Choroid plexus epithelial cell (primary cell): ENCODE results near the gene ZMYM2.

Source experiments
- DNase-seq: peaks from one replicate; pipeline ENCODE4 v3.0.0-alpha.2; 2010; ENCODE audit warnings: low read depth
- H3K4me3 ChIP-seq: 2 replicates; pipeline ENCODE4 v1.5.1; 2011; ENCODE audit warnings: low read depth, mild to moderate bottlenecking, control low read depth, low read length, moderate library complexity
- TF ChIP-seq, protein P1 (sequence below): conservative IDR thresholded peaks from 2 replicates; pipeline ENCODE4 v1.5.1; 2011; ENCODE audit warnings: low read depth, mild to moderate bottlenecking, control low read depth, inconsistent platforms, low read length, moderate library complexity

The ZMYM2 gene

DNA sequence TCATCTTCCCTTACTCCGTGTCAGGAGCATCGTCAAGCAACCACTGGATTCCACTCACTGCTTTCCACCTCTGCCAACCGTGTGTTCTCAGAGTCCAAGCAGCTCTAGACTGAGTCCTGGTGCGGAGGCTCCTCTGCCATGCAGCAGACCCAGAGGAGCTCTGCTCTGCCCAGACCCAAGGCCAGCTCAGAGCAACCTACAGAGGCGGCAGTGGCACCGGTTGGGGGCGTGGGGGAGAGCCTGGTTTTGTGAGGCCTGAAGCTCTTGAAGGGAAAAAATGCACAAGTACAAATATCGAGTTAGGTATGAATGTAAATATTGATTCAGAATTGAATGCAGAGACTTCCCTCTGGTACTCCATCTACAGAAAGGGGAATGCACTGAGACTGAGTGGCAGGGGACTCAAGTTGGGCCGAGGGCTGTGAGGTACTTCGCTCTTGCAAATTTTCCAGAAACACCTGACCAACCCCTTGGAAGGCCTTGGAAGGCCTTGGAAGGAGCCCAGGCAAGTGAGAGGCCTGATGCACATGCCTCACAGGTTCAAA, 155.6 kb downstream of the ZMYM2 start:
- TF ChIP-seq, protein P1, sequence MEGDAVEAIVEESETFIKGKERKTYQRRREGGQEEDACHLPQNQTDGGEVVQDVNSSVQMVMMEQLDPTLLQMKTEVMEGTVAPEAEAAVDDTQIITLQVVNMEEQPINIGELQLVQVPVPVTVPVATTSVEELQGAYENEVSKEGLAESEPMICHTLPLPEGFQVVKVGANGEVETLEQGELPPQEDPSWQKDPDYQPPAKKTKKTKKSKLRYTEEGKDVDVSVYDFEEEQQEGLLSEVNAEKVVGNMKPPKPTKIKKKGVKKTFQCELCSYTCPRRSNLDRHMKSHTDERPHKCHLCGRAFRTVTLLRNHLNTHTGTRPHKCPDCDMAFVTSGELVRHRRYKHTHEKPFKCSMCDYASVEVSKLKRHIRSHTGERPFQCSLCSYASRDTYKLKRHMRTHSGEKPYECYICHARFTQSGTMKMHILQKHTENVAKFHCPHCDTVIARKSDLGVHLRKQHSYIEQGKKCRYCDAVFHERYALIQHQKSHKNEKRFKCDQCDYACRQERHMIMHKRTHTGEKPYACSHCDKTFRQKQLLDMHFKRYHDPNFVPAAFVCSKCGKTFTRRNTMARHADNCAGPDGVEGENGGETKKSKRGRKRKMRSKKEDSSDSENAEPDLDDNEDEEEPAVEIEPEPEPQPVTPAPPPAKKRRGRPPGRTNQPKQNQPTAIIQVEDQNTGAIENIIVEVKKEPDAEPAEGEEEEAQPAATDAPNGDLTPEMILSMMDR, result no peak
- H3K4me3 ChIP-seq, result no peak overlapping the region
- no peak for DNase-seq

DNA sequence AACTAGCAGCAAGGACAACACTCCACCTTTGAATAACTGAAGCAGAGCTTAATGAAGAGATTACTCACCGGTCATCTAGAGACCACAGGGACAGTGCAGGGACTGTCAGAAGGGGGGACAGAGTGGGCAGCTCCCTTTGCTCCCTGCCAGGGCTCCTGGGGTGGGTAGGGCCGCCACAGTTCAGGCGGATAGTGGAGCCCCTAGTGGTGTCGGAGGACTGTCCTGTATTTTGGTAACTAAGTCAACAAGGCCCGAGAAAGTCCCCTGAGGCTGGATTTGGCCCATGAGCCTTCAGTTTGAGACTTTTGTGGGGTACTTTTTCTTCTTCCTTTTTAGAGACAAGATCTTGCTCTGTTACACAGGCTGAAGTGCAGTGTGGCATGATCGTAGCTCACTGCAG, 157.7 kb downstream of the ZMYM2 start:
- H3K4me3 ChIP-seq, result no peak overlapping the region
- TF ChIP-seq, protein P1, result no peak
- no peak for DNase-seq

DNA sequence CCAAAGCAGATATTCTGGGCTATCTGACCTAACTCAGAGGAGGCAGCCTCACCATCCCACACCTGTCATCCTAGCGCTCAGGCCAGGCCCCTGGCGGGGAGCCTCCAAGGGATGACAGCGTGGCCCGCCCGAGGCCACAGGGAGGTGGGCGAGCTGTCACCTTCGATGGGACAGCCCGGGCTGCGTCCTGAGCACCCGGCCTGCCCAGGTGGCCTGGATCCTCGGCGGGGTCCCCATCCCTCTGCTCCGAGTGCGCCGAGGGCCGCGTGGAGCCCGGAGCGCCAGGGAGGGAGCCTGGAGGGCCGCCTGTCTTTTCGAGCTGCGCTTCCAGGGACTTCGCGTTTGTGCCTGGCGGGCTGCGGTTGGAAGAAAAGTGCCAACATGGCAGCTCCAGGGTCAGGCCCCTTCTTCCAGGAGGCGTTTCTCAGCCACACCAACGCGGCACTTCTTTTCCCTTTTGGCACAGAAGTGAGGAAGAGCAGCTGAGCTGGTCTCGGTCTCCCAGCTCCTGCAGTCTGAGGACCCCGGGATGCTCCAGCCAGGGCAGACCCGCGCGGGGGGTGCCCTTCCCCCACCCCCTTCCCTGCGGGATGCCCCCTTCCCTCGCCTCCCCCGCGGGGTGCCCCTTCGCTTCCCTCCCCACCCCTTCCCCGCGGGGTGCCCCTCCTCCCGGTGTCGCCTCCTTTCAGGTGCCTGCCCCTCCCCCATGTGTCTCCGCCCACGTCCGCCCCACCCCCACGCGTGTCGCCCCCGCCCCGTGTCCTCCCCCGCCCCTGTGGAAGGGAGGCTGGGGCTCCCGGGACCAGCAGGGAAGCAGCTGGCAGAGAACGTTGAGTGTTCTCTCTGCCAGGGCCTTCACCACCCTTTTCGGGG, 160.0 kb downstream of the ZMYM2 start:
- peak overlapping the region; percentile 64 for H3K4me3 ChIP-seq
- DNase-seq, result peak; percentile 35
- TF ChIP-seq, protein P1, result no peak

DNA sequence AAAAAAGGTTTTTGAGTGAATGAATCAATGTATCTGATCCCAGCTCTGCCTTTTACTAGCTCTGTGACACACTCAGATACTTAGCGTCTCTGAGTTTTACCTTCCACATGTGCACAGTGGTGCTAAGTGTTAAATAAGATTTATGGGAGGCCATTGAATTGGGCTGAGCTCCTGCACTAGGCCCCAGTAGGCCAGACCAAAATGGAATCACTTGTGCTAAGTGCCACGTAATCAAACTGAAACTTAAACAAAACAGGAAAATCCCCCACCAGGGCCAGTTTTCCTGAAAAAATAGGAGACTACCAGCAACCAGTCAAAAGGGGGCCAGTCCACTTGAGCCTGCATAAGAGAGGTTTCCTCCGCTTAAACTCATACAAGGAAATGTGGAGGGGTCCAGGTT, 161.4 kb downstream of the ZMYM2 start:
- no peak overlapping the region for H3K4me3 ChIP-seq
- DNase-seq, result no peak
- TF ChIP-seq, protein P1, result no peak

DNA sequence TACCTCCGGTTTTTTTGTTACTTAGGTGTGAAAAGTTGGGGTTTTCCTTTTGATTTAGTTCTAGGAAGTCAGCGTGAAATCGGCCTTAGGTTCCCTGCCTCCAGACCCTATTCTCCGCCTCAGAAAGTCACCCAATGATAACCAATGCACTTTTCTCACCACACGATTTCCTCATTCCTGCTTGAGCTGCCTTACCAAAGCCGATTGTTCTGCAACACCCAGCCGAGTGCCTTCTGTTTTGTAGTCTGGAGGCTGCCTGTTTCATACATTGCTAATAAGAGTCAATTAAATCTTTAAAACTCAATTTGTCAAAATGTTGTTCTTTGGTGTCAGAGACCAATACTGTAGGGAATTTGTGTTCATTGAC, 162.6 kb downstream of the ZMYM2 start:
- TF ChIP-seq, protein P1, result no peak
- H3K4me3 ChIP-seq, result no peak overlapping the region
- DNase-seq, result peak; percentile 24

DNA sequence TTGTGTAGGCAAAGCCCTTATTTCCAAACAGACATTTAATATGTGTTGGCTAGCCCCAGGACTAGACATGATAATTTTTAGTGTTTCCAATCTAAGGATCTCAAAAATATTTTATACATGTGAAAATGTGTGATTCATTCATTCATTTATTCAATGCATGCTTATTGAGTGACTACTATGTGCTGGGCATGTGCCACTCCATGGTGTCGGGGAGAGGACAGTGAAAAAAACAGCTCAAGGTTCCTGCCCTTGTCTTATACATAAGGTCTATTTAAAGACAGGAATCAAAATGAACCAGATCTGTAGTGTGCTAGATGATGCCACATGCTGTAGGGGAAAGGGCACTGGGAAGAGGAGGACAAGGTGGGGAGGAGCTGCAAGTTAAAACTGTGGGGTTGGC, 165.8 kb downstream of the ZMYM2 start:
- TF ChIP-seq, protein P1, result no peak
- DNase-seq, result no peak
- H3K4me3 ChIP-seq, result no peak overlapping the region
